GM18499 (cell line): ENCODE data around the gene AP1S1.
"Not testable (repeated sequence)": the region's sequence is repeated elsewhere in the genome, so short reads cannot be mapped to it uniquely, and the experiment has no call there.

ENCODE experiments used
- ATAC-seq: cut with Tn5 transposase; IDR thresholded peaks from one replicate; pipeline ENCODE4 v1.9.1; 2021; ENCODE audit warnings: moderate number of reproducible peaks; ENCODE audit not compliant: insufficient read depth, unreplicated experiment

AP1S1 gene

DNA sequence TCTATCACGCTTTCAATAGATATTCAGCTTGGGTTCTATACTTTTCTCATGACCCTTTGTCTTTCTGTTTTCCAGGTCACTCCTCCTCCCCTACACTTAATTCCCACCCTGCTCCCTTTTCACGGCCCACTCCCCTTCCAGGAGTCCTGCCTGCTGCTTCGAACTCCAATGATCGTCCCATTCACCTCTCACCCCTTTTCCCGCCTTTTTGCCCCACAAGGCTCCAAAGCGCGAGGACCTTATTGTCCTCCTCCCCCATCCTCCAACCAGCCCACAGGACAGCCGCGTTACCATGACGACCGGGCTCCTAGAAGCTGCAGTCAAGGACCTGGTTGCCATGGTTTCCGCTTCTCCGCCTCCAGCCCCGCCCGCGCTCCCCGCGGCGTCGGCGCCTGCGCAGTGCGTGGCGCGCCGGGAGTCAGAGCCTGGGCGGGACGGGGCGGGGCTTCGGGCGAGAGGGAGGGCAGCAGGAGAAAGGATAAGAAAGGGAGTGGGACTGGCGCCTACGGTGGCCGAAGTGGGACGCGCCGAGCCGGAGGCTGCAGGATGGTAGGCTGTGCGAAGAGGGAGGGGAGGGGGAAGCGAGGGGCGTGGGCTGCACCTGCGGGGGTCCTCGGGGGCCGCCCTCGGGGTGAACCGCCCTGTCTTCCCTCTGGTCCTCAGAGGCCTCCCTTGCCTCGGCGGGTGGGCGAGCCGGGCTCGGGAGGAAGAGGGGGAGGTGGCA, at the start of gene AP1S1:
TSS of gene AP1S1 (plus strand) at position 508 of the 724 bp plus-strand sequence. CDS start at position 547, 39 bp downstream.
- no peak for ATAC-seq

DNA sequence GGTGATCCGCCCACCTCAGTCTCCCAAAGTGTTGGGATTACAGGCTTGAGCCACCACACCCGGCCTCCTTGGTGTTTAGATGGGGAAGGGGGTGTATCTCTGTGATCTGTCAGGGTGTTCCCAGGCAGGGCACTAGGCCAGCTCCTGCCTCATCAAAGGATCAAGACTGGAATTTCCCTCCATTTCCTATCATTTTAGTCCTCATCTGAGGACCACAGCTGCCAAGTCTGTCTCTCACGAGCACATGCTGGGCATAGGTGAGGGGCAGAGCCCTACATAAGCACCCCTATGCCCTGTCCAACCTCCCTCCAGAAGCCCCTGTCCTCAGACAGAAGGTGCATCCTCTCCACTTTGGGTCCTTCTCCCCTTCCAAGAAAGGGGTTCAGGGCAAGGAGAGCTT, 49.5 kb upstream of the AP1S1 start:
- ATAC-seq, result no peak

DNA sequence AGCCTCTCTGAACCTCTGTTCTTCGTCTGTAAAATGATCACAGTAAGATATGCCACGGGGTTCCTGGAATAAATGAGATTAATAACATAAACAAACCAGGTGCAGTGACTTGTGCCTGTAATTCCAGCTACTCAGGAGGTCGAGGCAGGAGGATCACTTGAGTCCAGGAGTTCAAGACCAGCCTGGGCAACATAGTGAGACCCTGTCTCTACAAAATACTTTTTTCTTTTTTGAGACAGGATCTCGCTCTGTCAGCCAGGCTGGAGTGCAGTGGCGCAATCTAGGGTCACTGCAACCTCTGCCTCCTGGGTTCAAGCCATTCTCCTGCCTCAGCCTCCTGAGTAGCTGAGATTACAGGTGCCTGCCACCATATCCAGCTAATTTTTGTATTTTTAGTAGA, 49.0 kb upstream of the AP1S1 start:
- ATAC-seq, result not testable (repeated sequence)

DNA sequence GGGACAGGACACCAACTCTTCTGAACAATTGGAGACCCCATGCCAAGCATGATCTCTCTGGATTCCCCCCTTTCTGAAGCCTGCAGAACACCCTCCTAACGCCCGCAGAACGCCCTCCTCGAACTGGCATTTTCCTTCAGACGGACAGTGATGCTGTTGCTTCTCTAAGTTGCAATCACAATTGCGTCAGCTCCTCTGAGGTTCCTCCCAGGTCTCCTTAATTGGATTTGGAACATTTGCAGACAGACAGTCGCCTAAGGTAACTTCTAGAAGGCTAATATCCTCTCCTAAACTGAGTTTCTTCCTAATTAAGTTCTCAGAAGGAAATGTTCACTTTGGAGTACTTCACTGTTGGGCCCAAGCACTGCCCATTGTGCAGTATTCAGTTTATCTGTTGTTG, 47.9 kb upstream of the AP1S1 start:
- no peak for ATAC-seq

- no peak for ATAC-seq
These were observed 45.9 kb upstream of the AP1S1 start for GRCh38 chr7:101108330-101108857.

- no peak for ATAC-seq
These were observed 45.3 kb upstream of the AP1S1 start for GRCh38 chr7:101108961-101109360.

GRCh38 chr7:101109368-101109767, 44.9 kb upstream of the AP1S1 start:
- no peak for ATAC-seq

GRCh38 chr7:101111261-101111660, 43.0 kb upstream of the AP1S1 start:
- no peak for ATAC-seq

- ATAC-seq, result no peak
These were observed 42.0 kb upstream of the AP1S1 start for GRCh38 chr7:101112233-101112632.

GRCh38 chr7:101113140-101113539, 41.1 kb upstream of the AP1S1 start:
- not testable (repeated sequence) for ATAC-seq

DNA sequence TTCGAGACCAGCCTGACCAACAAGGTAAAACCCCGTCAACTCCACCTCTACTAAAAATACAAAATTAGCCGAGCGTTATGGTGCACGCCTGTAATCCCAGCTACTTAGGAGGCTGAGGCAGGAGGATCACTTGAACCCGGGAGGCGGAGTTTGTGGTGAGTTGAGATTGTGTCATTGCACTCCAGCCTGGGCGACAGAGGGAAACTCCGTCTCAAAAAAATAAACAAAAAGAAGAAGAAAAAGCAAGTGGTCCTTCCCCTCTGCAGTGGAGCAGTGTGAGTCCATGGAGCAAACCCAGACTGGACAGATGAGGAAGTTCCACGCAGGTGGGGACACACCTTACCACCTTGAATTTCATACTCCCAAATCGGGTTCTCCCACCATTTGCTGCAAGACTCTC, 40.4 kb upstream of the AP1S1 start:
- no peak for ATAC-seq

- no peak for ATAC-seq
These were observed 39.8 kb upstream of the AP1S1 start for GRCh38 chr7:101114492-101114891.

- ATAC-seq, result no peak
These were observed 39.1 kb upstream of the AP1S1 start for GRCh38 chr7:101115215-101115614.

GRCh38 chr7:101116898-101117297, 37.4 kb upstream of the AP1S1 start:
- ATAC-seq, result no peak

DNA sequence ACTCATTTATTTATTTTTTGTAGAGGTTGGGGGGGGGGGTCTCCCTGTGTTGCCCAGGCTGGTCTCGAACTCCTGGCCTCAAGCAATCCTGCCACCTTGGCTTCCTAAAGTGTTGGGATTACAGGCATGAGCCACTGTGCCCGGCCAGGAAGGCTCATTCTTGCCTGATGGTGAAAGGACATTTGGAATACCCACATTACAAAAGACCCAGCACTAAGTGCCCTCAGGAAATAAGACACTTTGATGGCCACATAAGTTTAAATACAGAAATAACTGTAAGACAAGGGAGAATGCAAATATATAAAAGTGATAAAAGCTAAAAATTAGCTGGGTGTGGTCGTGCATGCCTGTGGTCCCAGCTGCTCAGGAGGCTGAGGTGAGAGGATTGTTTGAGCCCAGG, 35.4 kb upstream of the AP1S1 start:
- no peak for ATAC-seq

- ATAC-seq, result no peak
These were observed 34.4 kb upstream of the AP1S1 start for GRCh38 chr7:101119876-101120275.

- ATAC-seq, result no peak
These were observed 34.0 kb upstream of the AP1S1 start for GRCh38 chr7:101120315-101120714.

- ATAC-seq, result not testable (repeated sequence)
These were observed 32.7 kb upstream of the AP1S1 start for GRCh38 chr7:101121631-101121990.

DNA sequence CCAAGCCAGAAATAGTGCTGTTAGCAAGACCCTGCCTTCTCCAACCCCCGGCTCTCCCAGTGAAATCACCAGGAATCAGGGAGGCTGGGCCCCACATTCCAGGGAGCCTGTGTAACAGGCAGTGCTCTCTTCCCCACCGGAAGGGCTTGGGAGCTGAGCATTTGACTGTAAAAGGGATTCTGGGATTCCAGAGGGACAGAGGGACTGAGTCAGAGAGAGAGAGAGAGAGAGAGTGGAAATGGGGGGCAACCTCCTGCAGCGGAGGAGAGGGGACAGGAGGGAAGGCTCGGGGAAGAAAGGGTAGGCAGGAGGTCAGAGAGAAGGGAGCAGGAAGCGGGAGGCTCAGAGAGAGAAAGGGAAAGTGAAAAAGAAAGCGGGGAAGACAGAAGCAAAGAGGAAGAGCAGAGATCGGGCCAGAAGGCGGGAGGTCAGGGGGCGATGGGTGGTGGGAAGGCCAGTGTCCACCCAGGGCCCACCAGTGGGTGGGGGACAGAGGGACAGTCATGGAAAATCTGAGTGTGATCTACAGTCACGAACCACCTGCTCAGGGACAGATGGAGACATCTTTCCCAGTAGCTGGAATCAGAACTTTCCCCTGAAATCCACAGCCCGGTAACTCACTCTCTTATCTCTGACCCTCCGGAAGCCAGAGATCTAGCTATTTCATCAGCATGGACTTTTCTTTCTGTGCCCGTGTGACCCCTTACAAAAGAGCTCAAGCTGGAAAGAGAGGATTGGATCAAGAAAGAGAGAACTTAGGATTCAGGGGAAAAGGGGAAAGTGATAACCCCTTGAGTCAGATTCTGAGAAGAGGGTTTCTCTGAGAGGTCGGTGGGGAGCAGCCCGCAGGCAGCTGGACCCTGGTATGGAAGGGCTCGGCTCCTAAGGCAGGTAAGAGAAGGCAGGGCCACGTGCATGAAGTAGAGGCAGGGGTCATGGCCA, 32.0 kb upstream of the AP1S1 start:
- no peak for ATAC-seq

GRCh38 chr7:101122933-101123702, 31.2 kb upstream of the AP1S1 start:
- no peak for ATAC-seq

DNA sequence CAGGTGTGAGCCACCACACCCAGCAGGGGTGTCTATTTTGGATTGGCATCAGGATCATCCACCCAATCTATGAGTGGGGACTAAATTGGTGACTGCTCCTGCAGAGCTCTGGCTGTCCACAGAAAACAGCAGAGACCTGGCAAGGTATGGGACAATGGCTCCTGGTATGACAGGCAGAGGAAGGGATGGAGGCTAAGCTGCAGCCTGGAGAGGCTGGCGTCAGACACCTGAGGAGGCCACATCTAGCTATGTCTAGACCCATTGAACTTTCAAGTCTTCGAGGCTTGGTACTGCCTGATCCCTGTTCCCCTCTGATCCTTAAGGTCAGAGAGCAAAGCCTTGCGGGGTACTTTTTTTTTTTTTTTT, 30.6 kb upstream of the AP1S1 start:
- no peak for ATAC-seq
